HUDEP-2 (cell line): ENCODE measurements around the gene RUBCN.

Source experiments
- DNase-seq, 76 experiments: peaks; one replicate each; lab custom pipeline; 2025; ENCODE audit not compliant: unreplicated experiment in 76 of 76; lab: John Stamatoyannopoulos, UW

Gene RUBCN

DNA sequence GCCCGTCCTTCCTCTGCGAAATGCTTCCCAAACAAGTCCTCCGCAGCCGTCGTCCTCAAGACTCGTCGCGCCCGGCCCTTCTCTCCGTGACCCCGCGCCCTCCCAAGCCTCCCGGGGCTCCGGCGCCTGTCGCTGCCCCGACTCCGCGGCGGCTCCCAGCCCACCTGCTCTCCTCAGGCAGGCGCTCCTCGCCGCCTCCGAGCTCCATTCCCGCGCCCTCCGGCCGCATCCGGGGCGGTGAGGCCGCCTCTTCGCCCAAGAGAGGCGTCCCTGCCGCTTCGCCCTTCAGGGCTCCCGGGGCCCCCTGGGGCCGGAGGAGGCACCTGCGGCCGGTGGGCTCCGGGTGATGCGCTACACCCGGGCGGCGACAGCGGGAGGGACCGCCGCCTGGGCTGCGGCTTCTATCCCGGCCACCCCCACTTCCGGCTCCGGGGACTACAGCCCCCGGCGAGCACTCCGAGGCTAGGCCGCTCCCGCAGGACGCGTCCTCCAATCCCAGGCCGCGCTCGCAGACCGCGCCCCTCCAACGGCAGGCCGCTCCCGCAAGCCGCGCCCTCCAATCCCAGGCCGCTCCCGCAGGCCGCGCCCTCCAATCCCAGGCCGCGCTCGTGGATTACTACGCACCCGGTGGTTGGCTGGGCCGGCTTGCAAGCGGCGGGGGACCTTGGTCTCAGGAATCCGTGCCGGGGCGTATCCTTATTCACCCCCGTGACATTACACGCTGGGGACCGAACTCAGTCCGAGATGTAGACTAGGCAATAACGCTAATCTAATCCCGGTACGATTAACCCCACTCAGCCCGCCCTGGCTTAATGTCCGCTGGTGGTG lies at the start of gene RUBCN:
RUBCN (minus strand) TSS at position 414 of the 828 bp plus-strand sequence; CDS start at position 229, 185 bp downstream.
- peak in 74 of 76 experiments; percentile 36 to 95 (median 88) for DNase-seq

DNA sequence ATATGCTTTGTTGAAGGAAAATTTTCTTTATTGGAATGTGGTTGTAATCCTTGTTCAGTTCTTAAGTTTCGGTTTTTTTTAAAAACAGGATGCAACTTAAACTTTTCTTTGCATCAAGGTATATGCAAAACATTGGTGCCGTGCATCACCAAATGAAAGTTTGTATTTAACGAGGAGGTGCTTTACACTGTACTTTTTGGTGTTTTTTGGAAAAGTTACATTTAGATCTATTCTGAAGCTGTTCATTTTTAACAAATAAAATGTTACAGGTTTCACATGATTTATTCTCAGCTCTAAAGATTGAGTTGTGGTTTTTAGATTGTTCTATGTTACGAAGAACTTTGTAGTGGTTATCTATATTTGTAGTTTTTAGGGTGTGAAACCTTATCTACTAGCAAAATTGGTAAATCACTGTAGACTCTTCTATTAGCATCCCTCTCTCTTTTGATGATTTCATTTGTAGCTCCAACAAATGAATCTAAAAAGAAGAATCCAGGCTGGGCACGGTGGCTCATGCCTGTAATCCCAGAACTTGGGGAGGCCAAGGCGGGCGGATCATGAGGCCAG lies 47.4 kb upstream of the RUBCN start:
- DNase-seq = no peak

GRCh38 chr3:197782230-197782629 lies 45.5 kb upstream of the RUBCN start:
- no peak for DNase-seq

DNA sequence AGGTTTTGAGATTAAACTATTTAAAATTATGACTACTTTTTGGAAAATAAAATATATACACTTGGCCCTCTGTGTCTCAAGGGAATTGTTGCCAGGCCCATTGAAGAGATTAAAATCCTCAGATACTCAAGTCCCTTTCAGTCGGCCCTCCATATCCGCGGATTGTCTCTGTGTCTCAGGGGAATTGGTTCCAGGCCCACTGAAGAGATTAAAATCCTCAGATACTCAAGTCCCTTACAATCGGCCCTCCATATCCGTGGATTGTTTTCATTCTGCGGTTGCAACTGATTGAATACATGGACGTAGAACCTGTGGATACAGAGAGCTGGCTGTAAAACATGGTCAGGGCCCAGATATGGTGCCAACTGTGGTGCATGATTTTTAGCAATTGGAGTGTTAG lies 38.6 kb upstream of the RUBCN start:
- DNase-seq = no peak

GRCh38 chr3:197761784-197762183 lies 25.1 kb upstream of the RUBCN start:
- DNase-seq = no peak

- DNase-seq = no peak
Measured at GRCh38 chr3:197758512-197758911, 21.8 kb upstream of the RUBCN start.

DNA sequence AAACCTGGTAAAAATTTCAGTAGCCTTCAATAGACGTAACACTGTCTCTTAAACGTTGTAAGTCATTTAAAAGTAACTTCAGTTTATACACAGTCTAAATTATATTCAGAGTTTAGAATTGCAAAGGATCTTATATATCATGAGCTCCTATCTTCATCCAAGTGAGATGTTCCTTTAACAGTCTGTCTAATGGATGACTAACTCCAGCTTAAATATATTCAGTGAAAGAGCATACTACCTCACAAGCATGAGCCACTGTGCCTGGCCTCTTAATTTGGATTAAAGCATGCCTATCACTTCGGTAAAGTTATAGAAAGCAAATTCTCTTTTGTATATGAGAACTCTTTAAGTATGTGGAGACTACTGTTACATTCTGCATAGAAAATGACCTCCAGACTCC lies 20.0 kb upstream of the RUBCN start:
- no peak for DNase-seq

- no peak for DNase-seq
Measured at GRCh38 chr3:197753263-197753662, 16.6 kb upstream of the RUBCN start.

DNA sequence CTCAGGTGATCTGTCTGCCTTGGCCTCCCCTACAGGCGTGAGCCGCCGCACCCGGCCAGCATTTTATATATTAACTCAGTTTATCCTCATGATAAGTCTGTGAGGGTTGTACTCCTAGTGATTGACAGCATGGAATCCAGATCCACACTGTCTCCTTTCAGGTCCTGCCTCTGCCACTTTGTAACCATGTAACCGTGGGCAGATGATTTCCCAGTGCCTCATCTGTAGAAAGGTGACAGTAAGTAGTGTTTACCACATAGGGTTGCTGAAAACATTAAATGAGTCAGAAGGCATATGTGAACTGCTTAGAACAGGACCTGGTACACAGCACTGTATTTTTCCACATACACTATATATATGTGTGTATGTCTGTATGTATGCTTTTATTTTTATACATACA lies 15.4 kb upstream of the RUBCN start:
- DNase-seq = no peak

GRCh38 chr3:197750858-197751737 lies 14.4 kb upstream of the RUBCN start:
- peak in 28 of 76 experiments; percentile 4 to 34 (median 13) for DNase-seq

DNA sequence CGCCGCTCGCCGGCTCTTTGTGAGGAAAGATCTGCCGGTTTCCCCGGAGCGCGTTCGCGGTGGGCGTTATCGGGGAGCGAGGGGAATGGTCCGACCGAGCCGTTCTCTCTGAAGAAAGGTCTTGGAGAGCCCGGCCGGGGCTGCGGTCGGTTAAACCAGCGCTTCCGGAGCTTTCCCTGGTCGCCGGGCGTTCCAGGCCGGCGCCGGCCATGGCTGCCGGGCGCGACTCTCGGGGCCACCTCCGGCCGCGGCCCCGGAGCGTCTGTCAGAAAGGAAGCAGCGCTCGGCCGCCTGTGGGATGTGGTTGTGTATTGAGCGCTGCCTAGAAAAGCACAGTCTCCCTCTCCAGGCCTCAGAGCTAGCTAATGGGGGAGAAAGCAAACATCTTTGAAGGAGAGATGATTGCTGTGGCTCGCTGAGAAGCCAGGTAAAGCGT lies 13.7 kb upstream of the RUBCN start:
- DNase-seq = peak in 43 of 76 experiments; percentile 4 to 56 (median 29)

- DNase-seq = peak in 71 of 76 experiments; percentile 10 to 85 (median 67)
Measured at GRCh38 chr3:197749601-197750395, 13.1 kb upstream of the RUBCN start, which contains the start of gene FYTTD1. Gene FYTTD1 (plus strand): TSS chr3:197749883. CDS start chr3:197749972, 89 bp downstream.

- DNase-seq = peak in 7 of 76 experiments; percentile 8 to 54 (median 40)
Measured at GRCh38 chr3:197749315-197749600, 12.6 kb upstream of the RUBCN start.

DNA sequence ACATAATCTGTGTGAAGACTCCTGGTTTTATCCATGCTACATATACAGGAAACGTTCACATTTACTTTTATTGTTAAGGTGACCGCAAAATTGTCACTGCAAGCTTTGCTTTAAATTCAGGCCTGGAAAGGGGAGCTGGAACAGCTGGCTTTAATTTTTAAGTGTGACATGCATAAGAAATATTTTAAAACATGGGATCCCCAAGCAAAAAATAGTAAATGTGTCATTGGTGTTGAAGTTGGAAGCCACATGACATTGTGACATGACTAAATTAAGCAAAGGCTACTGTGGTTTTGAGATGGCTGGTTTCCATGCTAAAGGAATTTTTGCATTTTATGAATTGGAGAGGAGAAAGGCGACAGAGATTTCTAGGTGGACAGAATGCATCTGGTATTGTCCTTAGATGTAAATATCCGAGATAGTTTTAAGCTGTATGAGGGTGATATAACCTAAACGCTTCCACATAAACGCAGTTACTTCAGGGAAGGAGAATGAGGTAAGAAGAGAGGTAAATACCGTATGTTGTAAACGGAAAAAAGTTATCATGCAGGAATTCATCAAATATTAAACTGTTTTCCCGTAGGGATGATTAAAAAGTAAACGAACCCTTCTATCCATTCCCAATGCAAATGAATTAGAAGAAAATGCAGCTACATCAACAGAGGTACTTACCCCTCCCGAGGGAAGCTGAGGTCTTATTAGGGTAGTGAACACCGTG lies 12.1 kb upstream of the RUBCN start:
- no peak for DNase-seq

GRCh38 chr3:197746801-197747237 lies 10.1 kb upstream of the RUBCN start:
- DNase-seq = no peak

DNA sequence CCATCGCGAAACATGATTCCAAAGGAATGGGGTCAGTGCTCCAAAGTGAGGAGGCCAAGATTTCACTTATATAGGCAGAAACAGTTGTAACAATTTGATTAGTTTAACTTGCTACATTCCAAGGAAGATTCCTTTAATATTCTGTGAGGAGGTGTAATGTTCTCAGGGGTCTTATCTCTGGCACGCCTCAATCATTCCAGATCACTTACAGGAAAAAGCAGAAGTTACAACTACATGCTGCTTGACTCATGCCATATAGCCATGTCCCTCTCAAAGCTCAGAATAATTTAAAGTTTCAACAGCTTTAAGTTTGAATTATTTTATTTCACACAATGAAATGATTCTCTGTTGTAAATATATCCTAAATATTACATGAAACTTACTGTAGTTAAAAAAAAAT lies 9.5 kb upstream of the RUBCN start:
- peak in 1 of 76 experiments; percentile 10 for DNase-seq

DNA sequence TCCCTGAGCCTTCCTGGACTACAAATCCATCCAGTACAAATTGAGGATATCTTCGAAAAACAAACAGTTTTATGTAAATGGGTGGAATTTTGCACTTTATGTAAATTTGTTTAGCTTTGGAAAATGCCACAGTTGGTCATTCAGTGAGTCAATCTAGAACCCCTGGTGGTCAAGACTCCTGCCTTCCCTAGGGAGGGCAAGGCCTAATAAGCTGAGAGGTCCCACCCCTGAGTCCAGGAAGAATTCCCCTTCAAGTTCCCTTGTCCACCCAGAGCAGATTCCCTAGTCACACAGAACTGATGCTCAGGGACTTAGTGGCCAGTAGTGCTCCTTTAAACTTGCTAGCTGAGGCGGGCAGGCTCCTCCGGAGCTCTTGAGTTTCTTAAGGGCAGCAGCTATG lies 6.1 kb upstream of the RUBCN start:
- DNase-seq = no peak

- DNase-seq = no peak
Measured at GRCh38 chr3:197737749-197738462, 1.2 kb upstream of the RUBCN start.

- no peak for DNase-seq
Measured at GRCh38 chr3:197737319-197737649, 580 bp upstream of the RUBCN start.
